Hepatocyte (in vitro differentiated cells): ENCODE data around the gene TMEM14A. TPM values are rescaled to one million over a fixed set of nuclear protein-coding genes. Genes with fewer than 3 reads are reported as not detected.

Experiments
- DNase-seq: peaks from one replicate; pipeline ENCODE4 v3.0.0-alpha.2; 2016; ENCODE audit warnings: low spot score
- H2AFZ ChIP-seq: fragments of 200-600 bp; sonication (generic); 2 replicates; pipeline ENCODE4 v1.6.0; 2016; ENCODE audit warnings: antibody characterized with exemption, mild to moderate bottlenecking
- H3K27ac ChIP-seq: fragments of 200-600 bp; sonication (generic); 2 replicates; pipeline ENCODE4 v1.5.1; 2016; ENCODE audit warnings: mild to moderate bottlenecking
- H3K27me3 ChIP-seq: fragments of 200-600 bp; sonication (generic); 2 replicates; pipeline ENCODE4 v1.6.1; 2016
- H3K36me3 ChIP-seq: fragments of 200-600 bp; sonication (generic); replicated peaks from 2 replicates; pipeline ENCODE4 v1.5.1; 2016; ENCODE audit warnings: low read depth; ENCODE audit not compliant: insufficient read depth
- H3K4me1 ChIP-seq: fragments of 200-600 bp; sonication (generic); 2 replicates; pipeline ENCODE4 v1.5.1; 2016; ENCODE audit warnings: mild to moderate bottlenecking, moderate library complexity; ENCODE audit not compliant: insufficient read depth
- H3K4me2 ChIP-seq: fragments of 200-600 bp; sonication (generic); 2 replicates; pipeline ENCODE4 v1.6.0; 2016
- H3K4me3 ChIP-seq: fragments of 200-600 bp; sonication (generic); 2 replicates; pipeline ENCODE4 v1.5.1; 2016; ENCODE audit warnings: mild to moderate bottlenecking
- H3K79me2 ChIP-seq: fragments of 200-600 bp; sonication (generic); 2 replicates; pipeline ENCODE4 v1.6.0; 2017; ENCODE audit warnings: mild to moderate bottlenecking
- H3K9me2 ChIP-seq: fragments of 200-600 bp; sonication (generic); replicated peaks from 2 replicates; pipeline ENCODE4 v1.6.0; 2017; ENCODE audit warnings: mild to moderate bottlenecking; ENCODE audit not compliant: insufficient read depth
- H3K9me3 ChIP-seq: fragments of 200-600 bp; sonication (generic); 2 replicates; pipeline ENCODE4 v1.5.1; 2016; ENCODE audit warnings: low read depth, mild to moderate bottlenecking
- H4K20me1 ChIP-seq: fragments of 200-600 bp; sonication (generic); 2 replicates; pipeline ENCODE4 v1.6.0; 2016; ENCODE audit warnings: mild to moderate bottlenecking; ENCODE audit not compliant: insufficient read depth, poor library complexity, severe bottlenecking
- EZH2 ChIP-seq: fragments of 200-600 bp; sonication (generic); IDR thresholded peaks from 2 replicates; pipeline ENCODE4 v1.6.1; 2016; ENCODE audit warnings: antibody characterized with exemption, mild to moderate bottlenecking, borderline replicate concordance
- EZH2phosphoT487 ChIP-seq: fragments of 200-600 bp; sonication (generic); IDR thresholded peaks from one replicate; pipeline ENCODE4 v1.6.1; 2018; ENCODE audit warnings: antibody characterized with exemption, mild to moderate bottlenecking, low read depth, moderate library complexity; ENCODE audit not compliant: unreplicated experiment, severe bottlenecking
- WGBS: methylation state at CpG from one replicate; pipeline ENCODE4 v1.1.6; 2016; ENCODE audit warnings: low lambda C conversion rate; ENCODE audit errors: missing lambda C conversion rate; 5-methylcytosine and 5-hydroxymethylcytosine counted together
- polyA plus RNA-seq: library from polyadenylated mRNA; unstranded; fragments of >200 nt; fragmentation: Nextera tagmentation; extraction: Ambion mirVana; gene quantifications from 2 replicates; pipeline ENCODE4 v1.2.1, GENCODE V29; 2016
- total RNA-seq: library from RNA; depleted of rRNA; stranded (reverse); fragments of >200 nt; gene quantifications from 2 replicates; pipeline ENCODE4 v1.2.3, GENCODE V29; 2014
- TF ChIP-seq, protein P1 (sequence below): fragments of 200-600 bp; sonication (generic); IDR thresholded peaks from 2 replicates; pipeline ENCODE4 v1.5.1; 2016; ENCODE audit warnings: antibody characterized with exemption, mild to moderate bottlenecking; ENCODE audit not compliant: poor library complexity

TMEM14A gene
- total and polyA plus RNA-seq, 2 experiments from 2014 or later, result 84.5 to 86.9 TPM

DNA sequence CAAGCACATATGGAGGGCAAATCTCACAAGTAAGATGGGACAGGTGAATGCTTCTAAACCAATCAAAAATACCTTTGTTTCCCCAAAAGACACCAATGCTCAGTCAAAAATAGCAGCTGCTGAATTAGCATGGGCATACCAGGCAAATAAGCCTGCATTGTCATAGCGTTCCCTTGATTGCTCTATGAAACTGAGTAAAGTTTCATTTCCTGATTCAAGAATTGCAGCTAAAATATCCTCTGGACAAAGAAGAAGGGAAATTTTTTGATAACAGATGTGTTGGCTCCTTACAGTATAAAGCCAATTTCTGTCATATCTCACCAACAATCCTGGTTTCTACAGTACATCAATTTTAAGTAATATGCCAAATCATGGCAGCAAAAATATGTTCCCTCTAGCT, 3.3 kb upstream of the TMEM14A start:
- Histone ChIP-seq H3K27ac (no peak overlapping the region), H3K27me3 (no peaks in the 10 kb centered on the region), H3K4me2 (peak overlapping the region; percentile 90), H3K9me3 (no peaks in the 10 kb centered on the region), H3K4me3 (no peak overlapping the region), H3K9me2 (no peaks in the 10 kb centered on the region), H2AFZ (no peak overlapping the region), H4K20me1 (no peaks in the 10 kb centered on the region), H3K4me1 (peaks cover 22% of the 10 kb centered on the region), H3K79me2 (peaks cover 39% of the 10 kb centered on the region), H3K36me3 (no peaks in the 10 kb centered on the region)
- WGBS, result 92% methylated on average over 1 of the region's 1 CpG
- TF ChIP-seq EZH2phosphoT487 (no peak), EZH2 (no peak)
- TF ChIP-seq, protein P1, sequence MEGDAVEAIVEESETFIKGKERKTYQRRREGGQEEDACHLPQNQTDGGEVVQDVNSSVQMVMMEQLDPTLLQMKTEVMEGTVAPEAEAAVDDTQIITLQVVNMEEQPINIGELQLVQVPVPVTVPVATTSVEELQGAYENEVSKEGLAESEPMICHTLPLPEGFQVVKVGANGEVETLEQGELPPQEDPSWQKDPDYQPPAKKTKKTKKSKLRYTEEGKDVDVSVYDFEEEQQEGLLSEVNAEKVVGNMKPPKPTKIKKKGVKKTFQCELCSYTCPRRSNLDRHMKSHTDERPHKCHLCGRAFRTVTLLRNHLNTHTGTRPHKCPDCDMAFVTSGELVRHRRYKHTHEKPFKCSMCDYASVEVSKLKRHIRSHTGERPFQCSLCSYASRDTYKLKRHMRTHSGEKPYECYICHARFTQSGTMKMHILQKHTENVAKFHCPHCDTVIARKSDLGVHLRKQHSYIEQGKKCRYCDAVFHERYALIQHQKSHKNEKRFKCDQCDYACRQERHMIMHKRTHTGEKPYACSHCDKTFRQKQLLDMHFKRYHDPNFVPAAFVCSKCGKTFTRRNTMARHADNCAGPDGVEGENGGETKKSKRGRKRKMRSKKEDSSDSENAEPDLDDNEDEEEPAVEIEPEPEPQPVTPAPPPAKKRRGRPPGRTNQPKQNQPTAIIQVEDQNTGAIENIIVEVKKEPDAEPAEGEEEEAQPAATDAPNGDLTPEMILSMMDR, result no peak
- DNase-seq, result no peak

DNA sequence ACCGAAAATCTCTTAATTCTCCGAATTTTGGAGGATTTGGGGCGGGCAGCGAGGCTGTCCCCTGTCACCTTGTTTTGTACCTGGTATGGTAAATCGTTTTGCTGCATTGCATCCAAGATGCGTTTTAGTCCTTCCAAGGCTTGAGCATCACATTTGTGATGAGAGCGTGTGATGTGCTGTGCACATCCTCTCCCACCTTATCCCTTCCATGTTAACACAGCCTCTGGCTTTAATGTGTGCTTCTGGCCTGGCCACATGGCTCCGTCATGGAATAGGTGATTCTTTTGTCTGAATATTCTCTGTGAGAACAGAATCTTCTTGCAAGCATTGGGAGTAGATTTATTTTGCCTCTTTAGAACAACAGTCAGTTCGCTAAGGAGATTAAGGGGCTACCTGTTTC, 763 bp downstream of the TMEM14A start:
- Histone ChIP-seq H2AFZ (no peak overlapping the region), H3K79me2 (peaks cover 39% of the 10 kb centered on the region), H4K20me1 (no peaks in the 10 kb centered on the region), H3K9me3 (no peaks in the 10 kb centered on the region), H3K36me3 (no peaks in the 10 kb centered on the region), H3K4me3 (peak overlapping the region; percentile 65), H3K4me2 (peak overlapping the region; percentile 77), H3K9me2 (no peaks in the 10 kb centered on the region), H3K4me1 (peaks cover 20% of the 10 kb centered on the region), H3K27ac (no peak overlapping the region), H3K27me3 (no peaks in the 10 kb centered on the region)
- TF ChIP-seq EZH2phosphoT487 (no peak), EZH2 (no peak)
- TF ChIP-seq, protein P1, result no peak
- WGBS, result 80% methylated on average over 9 of the region's 9 CpGs
- DNase-seq, result no peak

DNA sequence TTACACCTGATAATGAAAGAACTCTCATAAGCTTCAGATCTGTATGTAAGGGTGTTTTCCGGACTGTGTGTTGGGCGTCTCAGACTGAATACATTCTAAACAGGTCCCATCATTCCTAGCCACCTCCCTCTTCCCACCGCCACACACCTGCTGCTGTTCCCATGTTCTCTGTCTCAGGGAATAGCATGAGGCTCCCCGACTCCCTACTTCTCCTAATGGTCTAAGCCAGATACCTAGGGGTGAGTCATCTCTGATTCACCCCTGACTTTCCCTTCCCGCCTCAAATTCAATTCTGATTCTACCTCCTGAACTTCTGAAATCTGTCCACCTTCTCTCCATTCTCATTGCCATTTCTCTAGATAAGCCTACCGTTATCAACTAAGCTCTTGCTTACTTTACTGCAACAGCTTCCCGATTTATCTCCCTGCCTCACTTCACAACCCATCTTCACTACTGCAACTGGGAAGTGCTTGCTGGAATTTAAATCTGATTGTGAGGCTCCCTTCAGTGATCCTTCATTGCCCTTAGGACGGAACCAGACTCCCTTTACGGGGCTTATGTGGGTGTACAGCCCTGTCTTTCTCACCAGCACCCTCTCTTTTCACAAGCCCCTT, 1.6 kb downstream of the TMEM14A start:
- H3K4me3 ChIP-seq, result no peak overlapping the region
- H3K9me3 ChIP-seq, result no peaks in the 10 kb centered on the region
- H3K27me3 ChIP-seq, result no peaks in the 10 kb centered on the region
- no peak for TF ChIP-seq EZH2
- peaks cover 20% of the 10 kb centered on the region for H3K4me1 ChIP-seq
- H4K20me1 ChIP-seq, result no peaks in the 10 kb centered on the region
- H3K36me3 ChIP-seq, result no peaks in the 10 kb centered on the region
- no peak overlapping the region for H2AFZ ChIP-seq
- peak overlapping the region; percentile 77 for H3K4me2 ChIP-seq
- H3K79me2 ChIP-seq, result peaks cover 31% of the 10 kb centered on the region
- no peaks in the 10 kb centered on the region for H3K9me2 ChIP-seq
- 79% methylated on average over 9 of the region's 9 CpGs for WGBS
- no peak overlapping the region for H3K27ac ChIP-seq
- DNase-seq, result peak; percentile 32

DNA sequence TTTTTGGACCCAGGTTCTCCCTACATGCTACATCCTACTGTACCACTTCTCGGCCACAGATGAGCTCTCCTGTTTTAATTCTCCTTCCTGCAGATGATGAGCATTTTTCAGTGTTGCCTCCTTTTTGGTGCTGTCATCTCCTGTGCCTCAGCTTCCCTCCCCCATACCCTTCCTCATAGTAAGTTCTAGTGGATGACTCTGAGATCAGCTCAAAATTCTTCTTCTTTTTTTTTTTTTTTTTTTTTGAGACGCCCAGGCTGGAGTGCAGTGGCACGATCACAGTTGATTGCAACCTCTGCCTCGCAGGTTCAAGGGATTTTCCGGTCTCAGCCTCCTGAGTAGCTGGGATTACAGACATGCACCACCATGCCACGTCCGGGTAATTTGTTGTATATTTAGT, 3.8 kb downstream of the TMEM14A start:
- WGBS, result 76% methylated on average over 7 of the region's 7 CpGs

More for the DNA sequence above, 3.8 kb downstream of the TMEM14A start:
- no peak for DNase-seq
- Histone ChIP-seq H3K4me3 (no peak overlapping the region), H3K36me3 (no peaks in the 10 kb centered on the region), H3K9me2 (no peaks in the 10 kb centered on the region), H2AFZ (no peak overlapping the region), H3K4me2 (no peak overlapping the region), H3K79me2 (peaks cover 30% of the 10 kb centered on the region), H3K9me3 (no peaks in the 10 kb centered on the region), H3K27ac (no peak overlapping the region), H3K27me3 (no peaks in the 10 kb centered on the region), H4K20me1 (no peaks in the 10 kb centered on the region), H3K4me1 (peaks cover 20% of the 10 kb centered on the region)
- TF ChIP-seq, protein P1, result no peak
- TF ChIP-seq EZH2, result no peak
- TF ChIP-seq EZH2phosphoT487, result no peak
